ENCODE measurements around the gene KLHL6.

KLHL6 gene

DNA sequence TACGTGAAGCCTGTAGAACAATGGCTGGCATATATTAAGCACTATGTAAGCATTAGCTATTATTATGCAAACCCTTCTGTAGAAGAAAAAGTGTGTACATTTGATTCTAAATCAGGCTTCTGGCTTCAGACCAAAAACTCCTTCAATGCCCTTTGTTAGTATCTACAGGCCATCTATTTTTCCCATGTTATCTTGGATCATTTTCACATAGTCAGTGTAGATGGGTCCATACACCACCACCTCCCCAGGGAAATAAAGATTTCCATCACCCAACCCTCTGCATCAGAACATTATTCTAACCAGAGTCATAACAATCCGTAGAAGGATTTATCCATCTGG is 8.0 kb upstream of the KLHL6 start:
- DNase-seq, result no peak

DNA sequence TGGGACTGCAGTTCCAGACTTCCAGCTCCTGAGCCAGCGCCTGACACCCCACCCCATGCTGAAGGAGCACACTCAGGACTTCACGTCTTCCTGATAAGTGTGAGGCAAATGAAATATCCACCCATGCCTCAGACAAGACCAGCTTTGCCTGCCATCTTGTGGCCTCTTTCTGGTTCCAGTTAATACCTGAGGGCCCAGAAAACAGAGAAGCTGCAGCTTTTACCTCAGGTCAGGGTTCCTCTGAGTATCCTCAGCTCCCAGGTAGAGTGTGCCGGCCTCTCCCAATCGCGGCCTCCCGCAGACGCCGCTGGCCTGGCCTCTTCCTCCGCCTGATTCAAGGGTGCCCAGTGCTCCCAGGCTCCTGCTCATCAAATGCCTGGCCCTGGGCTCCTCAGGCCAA is 5.1 kb upstream of the KLHL6 start:
- DNase-seq, result peak in 2 of 6 experiments; percentile 11 to 13

DNA sequence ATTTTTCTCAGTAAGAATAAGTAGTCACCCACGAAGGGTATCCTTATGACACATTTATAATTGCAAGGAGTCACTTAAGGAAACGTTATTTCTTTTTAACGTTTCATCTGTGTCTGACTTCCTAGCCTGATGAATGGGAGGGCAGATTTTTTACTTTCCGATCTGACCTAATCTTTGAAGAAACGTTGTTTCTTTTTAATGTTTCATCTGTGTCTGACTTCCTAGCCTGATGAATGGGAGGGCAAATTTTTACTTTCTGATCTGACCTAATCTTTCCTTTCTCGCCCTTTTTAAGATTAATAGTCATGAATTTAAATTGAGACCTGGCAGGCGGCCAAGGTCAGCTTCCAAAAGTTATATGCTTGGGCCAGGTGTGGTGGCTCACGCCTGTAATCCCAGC is 3.0 kb upstream of the KLHL6 start:
- DNase-seq, result no peak

DNA sequence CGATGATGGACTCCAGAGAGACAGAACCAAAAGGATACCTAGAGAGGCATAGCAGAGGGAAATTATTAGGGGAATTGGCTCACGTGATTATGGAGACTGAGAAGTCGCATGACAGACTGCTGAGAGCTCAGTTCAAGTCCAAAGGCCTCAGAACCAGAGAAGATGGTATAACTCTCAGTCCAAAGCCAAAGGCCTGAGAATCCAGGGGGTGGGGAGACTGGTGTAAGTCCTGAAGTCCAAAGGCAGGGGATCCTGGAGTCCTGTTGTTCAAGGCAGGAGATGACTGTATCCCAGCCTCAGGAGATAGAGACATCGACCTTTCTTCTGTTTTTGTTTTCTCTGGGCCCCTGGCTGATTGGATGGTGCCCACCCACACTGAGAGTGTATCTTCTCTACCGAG is 1.2 kb upstream of the KLHL6 start:
- DNase-seq, result no peak

DNA sequence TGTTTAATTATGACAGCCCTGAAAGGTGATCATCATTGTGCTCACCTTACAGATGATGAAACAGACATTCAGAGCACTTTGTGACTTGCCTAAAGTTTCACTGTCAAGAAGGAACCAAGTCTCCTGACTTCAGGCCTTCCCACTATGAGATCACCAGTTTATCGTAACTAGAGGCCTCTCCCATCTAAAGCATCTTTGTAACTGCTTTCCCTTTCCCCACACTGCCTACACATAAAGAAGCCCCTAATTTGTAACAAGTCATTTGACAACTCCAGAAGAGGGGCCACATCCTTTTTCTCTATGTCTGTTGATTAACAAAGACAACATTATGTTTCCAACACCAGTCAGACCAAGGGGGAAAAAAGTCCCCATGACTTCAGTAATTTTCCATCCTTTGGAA is 1.1 kb downstream of the KLHL6 start:
- DNase-seq, result peak in 2 of 6 experiments; percentile 16 to 40

DNA sequence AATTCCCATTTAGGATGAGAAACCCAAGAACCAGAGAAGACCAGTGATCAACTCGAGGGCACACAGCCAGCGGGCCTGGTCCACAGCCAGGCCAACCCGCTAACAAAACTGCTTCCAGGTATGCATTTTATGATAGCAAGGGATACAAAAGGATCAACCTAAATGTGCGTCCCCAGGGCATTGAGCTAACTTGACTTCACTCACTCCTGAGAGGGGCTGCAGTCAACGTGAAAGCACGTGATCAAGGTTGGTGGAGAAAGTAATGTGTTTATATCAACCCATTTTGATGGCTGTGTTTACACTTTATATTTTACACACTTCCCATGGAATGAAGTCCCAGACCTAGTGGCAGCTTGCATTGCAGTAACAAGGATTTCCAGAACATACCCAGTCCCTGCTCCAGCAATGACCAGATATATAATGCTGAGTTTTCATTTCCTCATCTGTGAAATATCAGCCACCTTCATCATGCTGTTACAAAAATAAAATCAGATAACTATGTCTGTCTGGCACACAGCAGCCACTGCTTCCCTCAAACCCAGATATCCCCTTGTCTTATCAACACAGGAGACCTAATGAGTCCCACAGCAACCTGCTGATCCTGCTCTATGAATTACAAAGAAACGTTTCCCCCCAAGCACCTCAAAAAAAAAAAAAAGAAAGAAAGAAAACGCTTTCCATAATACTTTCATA is 2.0 kb downstream of the KLHL6 start:
- DNase-seq, result no peak

DNA sequence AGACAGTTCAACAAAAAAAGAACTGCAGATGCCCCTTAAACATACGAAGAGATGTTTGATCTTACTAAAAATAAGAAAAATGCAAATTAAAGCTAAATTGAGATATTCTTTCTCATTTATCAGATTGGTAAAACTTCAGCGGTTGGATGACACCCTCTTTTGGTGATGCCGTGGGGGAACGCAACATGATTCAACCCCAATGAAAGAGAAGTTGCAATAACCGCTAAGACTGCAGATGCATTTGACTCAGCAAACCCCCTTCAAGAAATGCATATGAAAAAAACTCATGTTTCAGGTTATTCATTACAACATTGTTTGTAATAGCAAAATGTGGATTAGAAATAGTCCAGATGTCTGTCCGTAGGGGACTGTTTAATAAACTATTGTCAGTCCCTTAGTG is 3.6 kb downstream of the KLHL6 start:
- peak in 1 of 6 experiments; percentile 9 for DNase-seq

DNA sequence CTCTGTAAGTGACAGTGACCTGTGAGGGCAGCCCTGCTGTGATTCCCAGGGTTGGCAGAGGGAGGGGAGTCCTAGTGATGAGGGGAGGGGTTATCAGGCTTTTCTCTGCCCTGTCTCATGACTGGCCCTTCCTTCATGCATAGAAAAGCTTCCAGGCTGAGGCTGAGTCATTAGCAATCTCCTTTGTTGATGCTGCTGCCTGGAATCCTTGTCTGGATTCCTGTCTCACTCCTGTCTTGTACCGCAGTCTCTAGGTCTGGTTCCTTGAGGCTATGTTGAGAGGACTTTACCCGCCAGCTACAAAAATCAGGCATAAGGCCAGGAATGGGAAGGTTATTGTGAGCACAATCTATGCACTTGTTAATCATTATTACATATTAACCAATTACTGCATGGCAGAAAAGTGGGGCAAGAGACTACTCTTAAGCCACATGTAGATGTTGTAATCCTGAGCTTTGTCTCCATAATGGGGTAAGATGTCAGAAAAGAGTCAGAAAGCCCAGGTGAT is 7.2 kb downstream of the KLHL6 start:
- no peak for DNase-seq

DNA sequence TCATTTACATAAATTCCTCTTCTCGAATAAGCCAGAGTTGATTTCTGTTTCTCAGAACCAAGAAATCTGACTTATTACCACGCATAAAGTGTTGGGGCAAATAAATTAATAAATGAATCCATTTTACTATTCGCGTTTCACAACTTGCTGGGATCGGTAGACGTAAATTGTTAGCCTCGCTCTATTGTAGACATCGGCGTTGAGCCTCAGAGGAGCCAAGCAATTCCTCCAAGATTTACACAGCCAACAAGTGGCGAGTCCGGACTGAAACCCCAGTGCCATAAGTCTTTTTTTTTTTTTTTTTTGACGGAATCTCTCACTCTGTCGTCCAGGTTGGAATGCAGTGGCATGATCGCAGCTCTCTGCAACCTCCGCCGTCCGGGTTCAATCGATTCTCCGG is 8.9 kb downstream of the KLHL6 start:
- DNase-seq, result no peak

DNA sequence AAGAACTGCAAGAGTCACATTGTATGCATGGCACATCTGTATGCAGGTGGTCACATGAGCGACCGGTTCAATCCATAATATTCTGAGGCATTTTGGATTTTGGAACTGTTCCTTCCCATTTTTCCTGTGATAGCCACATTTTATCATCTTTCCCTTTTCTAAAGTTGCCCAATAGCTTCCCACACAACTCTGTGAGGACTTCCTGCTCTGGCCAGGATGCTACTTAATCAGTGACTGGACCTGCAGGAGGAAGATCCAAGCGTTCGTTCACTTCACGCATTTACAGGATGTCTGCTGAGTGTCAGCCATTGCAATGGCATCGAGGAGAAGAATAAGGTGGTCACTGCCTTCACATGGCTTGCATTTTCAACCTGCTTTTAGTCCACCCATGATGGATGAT is 9.8 kb downstream of the KLHL6 start:
- no peak for DNase-seq

DNA sequence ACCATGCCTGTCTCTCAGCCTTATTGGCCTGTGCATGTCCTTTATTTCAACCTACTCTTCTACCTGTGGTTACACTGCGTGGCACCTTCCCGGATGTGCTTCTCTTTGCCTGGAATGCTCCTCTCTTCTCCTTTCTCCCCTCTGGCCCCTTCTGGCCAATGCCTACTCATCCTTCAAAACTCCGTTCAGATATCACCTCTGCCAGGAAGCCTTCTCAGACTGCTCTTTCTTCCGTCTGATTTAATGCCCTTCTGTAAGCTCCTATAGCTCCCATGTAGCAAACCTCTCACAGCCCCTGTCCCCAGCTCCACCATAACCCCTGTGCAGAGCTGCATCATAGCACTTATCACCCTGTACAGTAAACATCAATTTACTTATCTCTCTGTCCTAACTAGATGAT is 13.2 kb downstream of the KLHL6 start:
- no peak for DNase-seq

DNA sequence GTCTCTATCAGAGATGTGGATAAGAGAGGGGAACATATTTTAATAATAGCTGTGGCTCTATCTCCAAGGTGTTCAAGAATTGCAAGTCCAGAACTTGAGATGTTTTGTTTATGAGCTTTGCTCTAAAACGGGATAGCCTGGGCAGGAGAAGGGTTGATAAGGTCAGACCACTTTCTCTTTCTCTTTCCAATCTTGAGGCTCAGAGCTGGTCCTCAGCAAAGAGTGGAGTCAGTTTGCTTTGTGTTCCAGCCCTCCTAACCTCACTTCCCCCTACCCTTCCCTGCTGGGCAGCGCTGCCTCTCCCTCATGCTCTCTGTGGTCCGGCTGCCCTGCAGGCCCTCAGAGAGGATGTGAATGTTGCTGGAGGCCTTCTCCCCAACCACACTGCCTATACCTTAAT is 13.8 kb downstream of the KLHL6 start:
- no peak for DNase-seq

DNA sequence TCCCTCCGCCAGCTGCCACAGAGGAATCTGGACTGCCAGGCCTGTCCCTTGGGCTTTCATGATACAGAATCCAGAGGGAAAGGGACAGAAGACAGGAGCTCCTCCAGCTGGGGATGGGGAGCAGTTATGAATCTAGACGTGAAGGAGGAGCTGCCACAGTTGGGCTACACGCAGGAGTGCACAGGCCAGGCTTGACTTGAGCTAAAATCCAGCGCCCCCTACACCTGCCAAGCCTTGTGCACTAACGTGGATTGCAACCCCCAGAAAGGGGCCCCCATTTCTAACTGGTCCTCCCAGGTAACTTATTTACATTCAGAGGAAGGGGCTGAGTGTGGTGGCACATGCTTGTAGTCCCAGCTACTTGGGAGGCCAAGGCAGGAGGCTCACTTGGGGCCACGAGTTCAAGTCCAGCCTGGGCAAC is 14.3 kb downstream of the KLHL6 start:
- DNase-seq, result no peak

DNA sequence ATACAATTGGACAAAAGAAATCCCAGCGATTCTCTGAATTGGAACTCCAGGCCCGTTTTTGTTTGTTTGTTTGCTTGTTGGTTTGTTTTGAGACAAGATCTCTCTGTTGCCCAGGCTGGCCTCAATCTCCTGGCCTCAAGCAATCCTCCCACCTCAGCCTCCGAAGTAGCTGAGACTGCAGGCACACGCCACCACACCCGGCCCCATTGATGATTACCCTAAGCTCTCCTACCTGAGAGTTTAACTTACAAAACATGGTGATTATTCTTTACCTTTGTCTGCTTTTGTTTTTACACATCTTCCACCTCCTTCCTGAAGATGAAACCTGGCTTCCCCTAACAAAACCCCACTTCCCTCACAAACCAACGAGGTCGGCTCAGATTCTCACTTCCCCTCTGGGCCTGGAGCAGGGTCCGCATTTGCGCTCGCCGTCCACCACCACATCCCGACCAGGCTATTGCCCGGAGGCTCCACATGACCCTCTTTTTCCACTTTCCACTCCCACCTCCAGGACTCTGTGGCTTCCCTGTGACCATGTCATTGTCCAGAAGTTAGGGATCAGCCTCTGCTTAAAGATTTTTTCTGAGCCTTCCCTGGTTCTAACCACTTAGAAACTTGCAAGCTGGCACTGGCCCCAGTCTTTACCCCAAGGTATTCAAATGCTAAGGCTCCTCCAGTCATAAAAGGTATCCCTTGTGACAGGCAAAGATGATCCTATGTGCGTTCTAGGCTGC is 14.8 kb downstream of the KLHL6 start:
- DNase-seq, result no peak

DNA sequence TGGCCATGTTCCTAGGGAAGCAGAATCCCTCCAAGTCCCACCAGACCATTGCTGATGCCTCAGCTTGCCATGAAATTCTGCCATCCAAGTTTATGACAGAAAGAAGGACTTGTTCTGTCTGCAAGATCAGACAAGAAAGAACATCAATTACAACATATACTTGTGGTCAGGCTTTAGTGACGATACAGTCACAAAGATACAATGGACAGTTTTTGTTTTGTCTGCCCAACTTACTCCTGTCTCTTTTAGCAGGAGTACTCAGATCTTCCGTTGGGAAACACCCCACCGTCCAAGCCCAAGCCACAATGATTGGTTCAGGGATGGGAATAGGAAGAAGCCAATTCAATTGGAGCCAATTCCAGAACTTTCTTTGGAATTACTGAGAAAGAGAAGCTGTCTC is 15.7 kb downstream of the KLHL6 start:
- DNase-seq, result no peak

DNA sequence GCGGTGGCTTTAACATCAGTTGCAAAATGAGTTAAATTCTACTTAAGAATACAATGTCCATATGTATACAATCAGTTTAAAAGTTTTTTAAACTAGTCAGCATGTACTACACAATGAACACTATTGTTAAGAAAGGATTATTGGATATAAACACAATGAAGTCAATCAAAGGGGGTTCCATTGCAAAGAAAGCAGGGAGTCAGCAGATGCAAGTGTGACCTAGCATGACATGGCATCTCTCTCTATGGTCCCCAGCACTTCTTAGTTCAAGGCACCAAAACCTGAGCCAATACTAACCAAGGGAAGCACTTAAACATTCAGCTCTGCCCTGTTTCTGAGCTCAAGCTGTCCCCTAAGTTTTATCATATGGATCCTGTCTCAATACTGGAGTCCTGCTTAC is 17.0 kb downstream of the KLHL6 start:
- DNase-seq, result no peak

DNA sequence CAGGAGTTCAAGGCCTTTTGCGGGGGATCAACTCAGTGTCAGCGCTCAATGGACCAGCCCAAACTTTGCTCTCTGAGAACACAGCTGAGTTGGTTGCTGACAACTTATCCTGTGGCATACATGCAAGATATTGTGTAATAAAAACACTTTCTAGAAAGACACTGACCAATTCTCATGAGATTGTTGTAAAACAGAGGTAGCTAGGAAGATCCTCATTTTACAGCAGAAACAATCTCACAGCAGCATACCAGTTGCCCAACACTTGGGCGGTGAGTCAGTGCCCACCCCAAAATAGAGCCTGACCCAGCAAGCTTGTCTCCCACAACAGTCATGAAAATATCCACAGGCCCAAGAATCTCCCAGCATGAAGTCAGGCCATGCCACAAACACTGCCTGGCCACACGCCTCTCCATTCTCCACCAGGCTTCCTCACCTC is 18.2 kb downstream of the KLHL6 start:
- DNase-seq, result no peak

DNA sequence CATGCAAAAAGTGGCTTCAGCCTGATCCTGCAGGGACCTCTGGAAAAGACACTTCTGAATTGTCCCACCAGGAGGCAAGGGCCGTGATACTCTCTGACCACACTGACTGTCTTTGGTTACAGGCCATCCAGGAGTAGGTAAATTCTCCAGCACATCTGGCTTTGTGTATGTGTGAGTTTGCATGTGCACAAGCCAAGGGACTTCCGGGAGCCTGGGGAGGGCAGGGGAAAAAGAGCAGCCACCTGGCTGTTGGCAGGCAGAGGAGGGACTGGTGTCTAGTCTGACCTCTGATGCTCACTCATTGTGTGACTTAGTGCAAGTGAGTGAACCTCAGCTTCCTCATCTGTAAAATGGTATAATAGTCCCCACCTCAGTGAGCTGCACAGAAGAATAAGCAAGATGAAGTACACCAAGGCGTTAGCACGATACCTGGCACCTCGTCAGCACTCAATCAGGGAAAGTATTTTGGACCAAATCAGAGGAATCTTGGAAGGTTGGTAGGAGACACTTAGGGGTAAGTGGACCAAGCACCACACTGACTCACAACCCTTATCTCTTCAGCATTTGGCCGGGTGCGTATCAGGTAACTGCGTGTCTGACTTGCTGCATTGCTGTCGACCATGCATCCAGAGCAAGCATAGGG is 19.1 kb downstream of the KLHL6 start:
- no peak for DNase-seq

DNA sequence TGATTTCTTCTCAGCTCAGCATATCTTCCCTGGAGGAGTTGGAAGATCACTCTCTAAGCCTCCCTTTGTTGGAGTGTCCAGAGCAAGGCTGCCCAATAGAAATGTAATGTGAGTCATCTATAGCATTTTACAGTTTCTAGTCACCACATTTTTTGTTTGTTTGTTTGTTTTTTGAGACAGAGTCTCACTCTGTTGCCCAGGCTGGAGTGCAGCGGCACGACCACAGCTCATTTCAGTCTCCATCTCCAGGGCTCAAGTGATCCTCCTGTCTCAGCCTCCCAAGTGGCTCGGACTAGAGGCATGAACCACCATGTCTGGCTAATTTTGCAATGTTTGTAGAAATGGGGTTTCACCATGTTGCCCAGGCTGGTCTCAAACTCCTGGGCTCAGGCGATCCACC is 21.3 kb downstream of the KLHL6 start:
- no peak for DNase-seq

DNA sequence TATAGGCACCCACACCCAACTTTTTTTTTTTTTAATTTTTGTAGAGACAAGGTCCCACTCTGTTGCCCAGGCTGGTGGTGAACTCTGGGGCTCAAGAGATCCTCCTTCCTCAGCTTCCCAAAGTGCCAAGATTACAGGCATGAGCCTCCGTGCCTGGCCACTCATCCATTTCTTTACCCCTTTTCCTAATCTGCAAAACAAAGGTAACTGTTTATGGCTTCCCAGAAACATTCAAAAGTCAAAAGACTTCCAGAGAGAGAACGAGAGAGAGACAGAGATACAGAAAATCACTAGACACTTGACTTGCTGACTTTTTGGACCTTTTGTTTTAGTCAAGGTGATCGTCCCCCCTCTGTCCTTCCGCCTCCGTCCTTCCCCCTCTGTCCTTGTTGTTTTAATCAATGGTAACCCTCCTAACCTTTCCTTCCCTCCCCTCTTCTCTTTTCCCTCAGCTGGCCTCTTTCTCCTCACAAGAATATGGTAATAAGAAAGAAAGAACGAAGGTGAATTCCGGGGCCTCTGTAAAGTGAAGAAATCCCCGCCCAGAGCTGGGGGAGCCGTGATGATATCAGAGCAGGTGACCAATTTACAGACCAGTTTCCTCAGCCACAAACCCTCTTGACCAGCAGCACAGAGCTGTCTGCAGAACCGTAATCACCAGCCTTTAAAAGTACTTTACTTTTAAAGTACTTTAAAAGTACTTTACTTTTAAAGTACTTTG is 21.9 kb downstream of the KLHL6 start:
- DNase-seq, result no peak

DNA sequence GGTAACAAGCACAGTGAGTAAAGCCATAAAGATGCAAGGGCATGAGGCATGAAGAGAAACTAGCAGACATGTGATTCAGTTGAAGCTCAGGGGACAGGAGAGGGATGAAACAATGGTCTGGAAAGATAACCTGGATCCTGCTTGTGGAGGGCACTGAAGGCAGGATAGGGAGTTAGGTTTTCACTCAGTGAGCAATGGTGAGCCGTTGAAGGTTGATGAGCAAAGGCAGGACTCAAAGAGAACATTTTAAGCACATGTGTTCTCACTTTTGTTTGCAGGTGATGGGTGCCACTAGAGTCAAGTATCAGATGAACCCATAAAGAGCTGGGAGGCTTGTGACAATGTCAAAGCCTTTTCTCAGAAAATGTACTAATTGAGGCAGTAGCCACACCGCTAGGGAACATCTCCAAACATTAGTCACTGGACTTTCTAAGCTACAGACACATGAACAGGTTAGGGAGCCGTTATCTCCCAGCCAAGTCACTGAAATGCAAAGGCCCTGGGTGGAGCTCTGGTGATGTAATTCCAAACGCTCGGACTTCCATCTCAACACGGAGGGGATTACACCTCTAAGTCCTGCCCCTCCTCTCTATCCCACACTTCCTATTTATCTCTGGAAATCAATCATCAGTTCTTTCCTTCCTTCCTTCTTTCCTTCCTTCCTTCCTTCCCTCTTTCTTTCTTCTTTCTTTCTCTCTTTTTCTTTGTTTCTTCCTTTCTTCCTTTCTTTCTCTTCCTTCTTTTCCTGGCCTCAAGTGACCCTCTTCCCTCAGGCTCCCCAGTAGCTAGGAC is 22.7 kb downstream of the KLHL6 start:
- DNase-seq, result no peak

DNA sequence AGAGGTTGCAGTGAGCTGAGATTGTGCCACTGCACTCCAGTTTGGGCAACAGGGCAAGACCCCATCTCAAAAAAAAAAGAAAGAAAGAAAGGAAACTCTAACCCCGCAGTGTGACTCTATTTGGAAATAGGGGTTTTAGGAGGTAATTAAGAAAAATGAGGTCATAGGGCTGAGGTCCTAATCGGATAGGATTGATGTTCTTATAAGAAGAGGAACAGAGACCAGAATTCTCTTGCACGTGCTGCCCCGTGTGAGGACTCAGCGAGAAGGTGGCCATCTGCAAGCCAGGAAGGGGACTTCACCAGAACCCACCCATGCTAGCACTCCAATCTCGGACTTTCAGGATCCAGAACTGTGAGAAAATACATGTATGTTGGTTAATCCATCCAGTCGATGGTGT is 25.8 kb downstream of the KLHL6 start:
- no peak for DNase-seq

DNA sequence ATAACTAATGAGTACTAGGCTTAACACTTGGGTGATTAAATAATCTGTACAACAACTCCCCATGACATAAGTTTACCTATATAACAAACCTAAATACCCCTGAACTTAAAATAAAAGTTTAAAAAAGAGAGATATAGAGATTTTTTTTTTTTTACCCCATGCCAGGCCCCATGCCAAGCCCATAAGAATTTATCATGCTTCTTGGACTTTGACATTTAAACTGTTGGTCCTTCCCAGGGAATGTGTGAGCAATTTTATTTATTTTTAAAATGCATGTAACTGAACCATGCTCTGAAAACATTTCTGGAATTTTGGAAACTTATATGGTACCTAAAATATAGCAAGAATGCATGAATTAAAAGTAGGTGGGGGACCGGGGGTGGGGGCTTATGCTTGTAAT is 26.3 kb downstream of the KLHL6 start:
- no peak for DNase-seq

Data from stimulated activated naive CD4-positive, alpha-beta T cell (primary cell).